Activated T-cell treated with anti-CD3 and anti-CD28 coated beads for 24 hours (primary cell): ENCODE data around the gene PJVK.
"Not testable (repeated sequence)": the region's sequence is repeated elsewhere in the genome, so short reads cannot be mapped to it uniquely, and the experiment has no call there.

ENCODE experiments used
- DNase-seq: peaks from one replicate; pipeline ENCODE4 v3.0.0-alpha.2; 2020; ENCODE audit warnings: low read depth

The PJVK gene, protein sequence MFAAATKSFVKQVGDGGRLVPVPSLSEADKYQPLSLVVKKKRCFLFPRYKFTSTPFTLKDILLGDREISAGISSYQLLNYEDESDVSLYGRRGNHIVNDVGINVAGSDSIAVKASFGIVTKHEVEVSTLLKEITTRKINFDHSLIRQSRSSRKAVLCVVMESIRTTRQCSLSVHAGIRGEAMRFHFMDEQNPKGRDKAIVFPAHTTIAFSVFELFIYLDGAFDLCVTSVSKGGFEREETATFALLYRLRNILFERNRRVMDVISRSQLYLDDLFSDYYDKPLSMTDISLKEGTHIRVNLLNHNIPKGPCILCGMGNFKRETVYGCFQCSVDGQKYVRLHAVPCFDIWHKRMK

DNA sequence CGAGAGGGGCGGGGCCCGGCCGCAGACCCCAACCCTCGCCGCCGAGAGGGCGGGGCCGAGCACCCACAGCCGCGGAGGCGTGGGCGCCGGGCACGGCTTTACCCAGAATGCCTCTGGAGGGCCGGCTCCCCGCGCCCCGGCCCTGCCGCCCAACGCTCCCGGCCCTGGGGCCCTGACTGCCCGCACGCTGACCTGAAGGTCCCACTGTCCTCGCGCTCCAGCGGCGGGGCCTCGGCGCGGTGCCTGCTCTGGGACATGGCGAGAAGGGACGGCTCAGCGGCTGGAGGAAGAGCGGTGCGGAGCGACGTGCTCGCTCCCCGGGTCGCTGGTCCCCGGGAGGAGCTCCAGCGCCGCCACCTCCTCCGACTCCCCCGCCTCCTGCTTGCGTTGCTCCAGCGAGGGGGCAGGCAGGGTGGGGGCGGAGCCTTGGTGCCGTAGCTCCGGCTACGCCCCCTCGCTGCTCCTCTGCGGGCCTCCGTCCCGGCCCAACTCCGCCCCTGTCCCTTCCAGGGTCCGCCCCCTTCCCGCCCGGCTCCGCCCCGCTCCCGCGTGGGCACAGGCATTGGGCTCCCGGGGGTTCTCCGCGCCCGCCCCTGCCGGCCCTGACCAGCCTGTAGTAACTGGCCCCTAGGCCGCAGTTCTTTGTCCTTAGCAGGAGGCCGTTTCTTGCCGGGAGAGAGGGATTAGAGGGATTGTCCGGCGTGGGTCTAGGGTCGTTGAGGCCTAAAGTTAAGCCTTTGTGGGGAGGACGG lies at the start of gene PJVK, which contains the start of gene PRKRA:
PJVK (plus strand) TSS at position 605 of the 752 bp plus-strand sequence. CDS start 2,032 bp downstream, outside the sequence.
PRKRA (minus strand) TSS at position 402 of the 752 bp plus-strand sequence; CDS start at position 257, 145 bp downstream.
- DNase-seq: peak; percentile 94

DNA sequence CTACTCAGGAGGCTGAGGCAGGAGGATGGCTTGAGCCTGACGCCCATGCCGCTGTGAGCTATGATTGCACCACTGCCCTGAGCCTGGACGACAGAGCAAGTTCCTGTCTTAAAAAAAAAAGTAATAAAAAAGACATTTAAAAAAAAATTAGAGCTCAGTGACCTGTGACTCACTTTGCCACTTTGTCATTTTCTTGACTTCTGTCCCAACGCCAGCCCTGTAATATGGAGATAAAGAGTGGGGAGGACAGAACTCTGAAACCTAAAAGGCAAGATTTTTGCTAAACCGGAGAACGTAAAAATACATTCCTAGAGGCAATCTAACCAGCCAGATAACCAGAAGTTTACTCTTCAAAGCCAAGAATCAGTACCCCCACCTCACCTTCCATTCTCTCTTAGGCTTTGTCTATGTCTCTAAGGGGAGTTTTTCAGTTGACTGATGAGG lies 49.2 kb upstream of the PJVK start:
- no peak for DNase-seq

DNA sequence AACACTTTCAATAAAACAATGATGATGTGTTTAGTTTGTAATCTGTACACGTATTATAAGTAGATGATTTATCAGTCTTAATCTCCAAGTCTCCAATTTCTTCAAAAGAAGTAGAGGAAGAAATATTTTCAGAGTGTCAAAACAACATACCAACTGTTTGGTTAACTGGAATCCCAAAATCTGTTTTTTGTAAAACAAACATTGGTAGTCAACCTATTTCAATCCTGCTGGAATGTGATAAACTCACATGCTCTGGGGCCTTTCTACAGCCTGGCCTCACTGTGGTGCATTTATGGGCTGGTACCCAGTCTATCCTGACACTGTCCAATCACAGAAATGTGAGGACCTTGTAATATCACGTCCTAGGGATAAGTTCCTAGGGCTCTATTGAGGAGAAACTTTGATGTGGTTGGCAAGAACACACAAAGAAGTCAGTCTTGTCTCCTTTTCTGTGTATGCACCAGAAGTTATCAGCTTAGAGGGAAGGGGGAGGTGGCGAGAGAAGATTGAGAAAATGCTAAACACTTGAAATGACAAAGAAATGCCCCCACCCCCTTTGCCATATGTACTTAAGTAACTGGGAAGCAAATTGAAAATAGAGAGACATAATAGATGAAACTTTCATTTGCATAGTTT lies 47.4 kb upstream of the PJVK start:
- DNase-seq: no peak

DNA sequence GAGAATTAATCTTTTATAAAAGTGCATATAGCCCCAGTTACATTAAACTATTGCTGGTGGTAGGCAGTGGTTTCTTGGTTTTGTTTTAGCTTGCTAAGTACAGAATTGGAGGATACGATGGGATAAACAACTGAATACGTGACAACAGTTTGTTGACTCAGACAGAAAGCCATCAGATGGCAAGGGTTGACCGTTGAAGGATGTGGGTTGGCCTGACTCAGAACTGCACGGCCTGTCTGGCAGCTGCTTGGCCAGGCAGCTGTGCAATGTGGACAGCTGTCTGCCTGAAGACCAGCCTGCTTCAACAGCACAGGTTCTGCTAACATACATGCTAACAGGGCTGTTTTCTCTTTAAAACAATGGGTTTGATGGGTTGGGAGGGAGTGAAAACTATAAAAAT lies 46.8 kb upstream of the PJVK start:
- no peak for DNase-seq

DNA sequence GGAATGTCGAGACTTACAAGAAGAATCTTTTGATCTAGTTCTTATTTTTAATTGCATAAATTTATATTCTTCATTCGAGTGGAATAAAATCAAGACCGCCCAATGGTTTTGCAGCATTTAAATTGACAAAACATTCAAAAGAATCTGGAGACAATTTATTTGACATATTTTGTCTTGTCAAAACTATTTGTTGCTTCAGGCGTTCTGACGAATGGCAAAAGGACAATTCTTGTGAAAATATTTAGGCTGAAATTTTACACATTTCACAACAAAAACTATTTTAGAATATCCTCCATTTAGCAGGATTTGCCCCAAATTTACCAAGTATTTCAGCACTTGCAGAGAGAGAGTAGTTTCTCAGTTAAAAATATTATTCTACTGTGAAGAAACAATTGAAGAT lies 41.9 kb upstream of the PJVK start:
- DNase-seq: no peak

DNA sequence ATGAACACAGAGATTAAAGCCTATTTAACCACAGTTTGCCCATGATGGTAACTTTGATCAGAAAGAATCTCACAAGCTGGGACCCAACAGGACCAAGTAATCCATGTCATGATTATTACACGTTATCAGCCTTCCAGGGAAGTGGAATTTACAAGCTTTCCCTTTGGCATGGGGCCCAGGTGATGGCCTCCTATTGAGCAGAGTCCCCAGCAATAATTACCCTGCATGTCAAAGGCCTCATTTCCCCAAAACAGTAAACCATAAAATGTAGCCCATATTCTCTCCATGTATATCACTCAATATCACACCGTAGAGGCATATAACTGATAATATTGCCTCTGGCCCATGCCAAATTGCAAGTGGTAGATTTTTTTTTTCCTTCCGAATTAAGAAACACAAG lies 39.1 kb upstream of the PJVK start:
- no peak for DNase-seq

DNA sequence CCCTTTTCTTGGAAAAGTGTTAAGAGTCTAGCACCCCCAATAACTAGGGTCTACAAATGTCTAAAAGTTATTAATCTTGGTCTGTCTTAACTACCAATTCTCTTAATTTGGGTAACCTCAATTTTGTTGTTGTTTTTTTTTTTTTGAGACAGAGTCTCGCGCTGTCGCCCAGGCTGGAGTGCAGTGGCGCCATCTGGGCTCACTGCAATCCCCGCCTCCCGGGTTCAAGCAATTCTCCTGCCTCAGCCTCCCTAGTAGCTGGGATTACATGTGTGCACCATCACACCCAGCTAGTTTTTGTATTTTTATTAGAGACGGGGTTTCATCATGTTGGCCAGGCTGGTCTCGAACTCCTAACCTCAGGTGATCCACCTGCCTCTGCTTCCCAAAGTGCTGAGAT lies 38.7 kb upstream of the PJVK start:
- not testable (repeated sequence) for DNase-seq

DNA sequence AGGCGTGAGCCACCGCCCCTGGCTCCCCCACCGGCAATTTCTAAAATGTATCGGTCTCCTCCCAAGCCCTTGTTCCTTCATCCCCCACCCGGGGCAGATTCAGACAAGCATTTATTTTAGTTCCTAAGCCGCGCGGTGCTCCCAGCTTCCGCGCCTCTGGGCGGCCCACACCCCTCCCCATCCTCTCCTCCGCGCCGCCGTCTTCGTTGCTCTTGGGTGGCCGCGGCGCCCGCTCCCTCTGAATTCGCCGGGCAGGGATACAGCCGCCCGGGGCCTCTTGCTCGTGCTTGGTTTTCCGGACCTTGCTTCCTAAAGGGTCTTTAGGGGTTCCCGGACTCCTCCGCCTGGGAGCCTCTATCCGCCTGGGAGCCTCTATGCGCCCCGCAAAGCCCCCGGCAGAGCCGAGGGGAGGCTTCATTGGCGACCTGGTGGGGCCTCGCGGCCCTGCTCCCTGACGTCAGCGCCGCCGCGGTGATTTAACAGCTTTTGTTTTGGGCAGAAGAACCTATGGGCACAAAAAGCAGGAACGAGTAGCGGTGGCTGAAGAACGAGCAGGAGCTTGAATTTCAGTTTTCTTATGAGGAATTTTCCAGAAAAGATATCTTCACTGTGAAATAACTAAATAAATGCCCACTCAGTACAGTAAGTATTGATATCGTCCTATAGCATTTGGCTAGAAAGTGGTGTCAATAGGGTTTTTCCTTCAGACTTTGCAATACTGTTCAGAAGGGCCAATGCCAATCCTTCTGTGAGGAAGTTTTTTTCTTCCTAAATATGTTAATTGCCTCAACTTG lies 37.5 kb upstream of the PJVK start:
- DNase-seq: peak; percentile 72

DNA sequence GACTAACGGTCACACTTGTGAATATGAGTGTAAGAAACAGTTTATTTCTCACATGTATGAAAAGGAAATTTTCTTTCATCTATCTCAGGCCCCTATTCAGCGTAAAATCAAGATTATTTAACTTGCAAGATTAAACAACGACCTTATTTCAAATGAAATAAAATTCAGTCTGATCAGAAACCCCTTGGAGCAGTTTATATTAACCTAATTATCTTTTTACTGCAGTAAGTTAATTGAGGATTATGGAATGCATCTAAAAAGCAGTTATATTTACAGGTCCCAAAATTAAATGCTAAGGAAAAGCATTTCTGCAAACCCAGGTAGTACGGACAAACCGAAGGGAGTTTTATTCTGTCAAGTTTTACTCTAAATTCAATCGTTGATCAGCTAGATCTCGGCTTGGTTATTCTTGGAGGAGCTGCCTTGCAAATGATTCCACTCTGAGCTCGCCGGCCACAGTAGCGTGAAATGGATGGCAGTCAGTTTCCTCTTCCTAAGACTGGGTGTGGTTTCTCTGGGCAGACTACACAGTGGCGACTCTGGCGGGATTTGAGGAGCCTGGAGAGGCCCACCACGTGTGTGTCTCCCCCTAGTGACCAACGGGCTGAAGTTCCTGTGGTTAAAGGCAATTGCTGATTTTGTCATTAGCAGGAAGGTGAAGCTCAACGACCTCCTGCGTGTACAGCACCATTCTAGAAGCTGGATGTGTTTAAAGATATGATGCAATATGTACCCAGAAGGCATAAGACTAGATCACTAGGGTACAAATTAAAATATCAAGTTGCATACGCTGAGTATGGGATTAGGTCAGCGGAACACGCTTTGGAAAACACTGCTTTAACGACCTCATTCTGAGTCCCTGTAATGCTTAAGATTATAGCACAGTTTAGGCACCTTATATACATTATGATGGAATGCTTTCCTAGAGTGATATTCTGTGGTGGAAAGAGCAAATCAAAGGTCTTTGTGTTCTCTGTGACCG lies 36.6 kb upstream of the PJVK start:
- DNase-seq: peak; percentile 71

DNA sequence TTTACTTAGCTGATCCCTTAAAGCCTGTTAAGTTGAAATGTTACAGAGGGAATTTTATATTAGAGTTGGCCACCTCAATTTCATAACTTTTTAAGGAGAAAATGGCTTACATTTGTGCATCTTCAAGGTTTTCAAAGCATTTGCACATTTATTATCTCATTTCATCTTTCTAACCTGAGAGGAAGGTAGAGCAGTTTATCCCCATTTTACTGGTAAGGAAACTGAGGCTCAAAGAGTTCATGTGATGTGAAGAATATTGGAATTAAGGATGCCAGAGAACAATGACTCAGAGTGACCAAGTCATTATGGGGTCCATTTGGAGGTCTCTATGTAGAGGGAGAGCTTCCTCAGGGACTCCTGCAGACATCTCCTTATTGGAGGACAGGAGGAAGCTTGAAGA lies 35.2 kb upstream of the PJVK start:
- DNase-seq: no peak

DNA sequence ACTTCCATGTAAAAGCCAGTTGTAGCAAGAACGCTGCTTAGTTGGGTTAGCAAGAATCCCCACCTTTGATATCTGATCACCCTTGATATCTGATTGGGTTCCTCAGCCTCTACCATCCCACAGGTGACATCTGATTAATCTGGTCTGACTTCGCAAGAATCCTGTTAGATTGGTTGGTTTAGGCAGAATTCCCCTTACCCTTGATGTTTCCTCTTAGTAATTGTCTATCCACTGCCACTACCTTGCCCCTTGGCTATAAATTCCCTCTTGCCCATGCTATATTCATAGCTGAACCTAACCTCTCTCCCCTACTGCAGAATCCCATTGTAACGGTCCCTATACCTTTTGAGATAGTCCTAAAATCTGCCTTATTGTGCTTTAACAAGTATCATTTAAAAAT lies 33.3 kb upstream of the PJVK start:
- DNase-seq: no peak

DNA sequence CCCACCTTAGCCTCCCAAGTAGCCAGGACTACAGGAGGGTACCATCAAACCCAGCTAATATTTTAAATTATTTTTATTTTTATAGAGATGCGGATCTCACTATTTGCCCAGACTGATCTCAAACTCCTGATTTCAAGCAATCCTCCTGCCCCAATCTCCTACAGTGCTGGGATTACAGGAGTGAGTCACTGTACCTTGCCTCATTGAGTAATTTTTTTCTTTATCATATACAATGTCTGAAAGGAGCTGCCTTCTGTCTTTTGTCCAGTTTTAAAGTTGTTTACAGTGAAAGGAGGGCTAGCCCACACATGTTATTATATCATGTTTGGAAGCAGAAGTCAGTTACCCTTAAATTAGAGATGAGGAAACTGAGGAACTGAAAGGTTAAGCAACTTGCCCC lies 32.8 kb upstream of the PJVK start:
- DNase-seq: no peak

DNA sequence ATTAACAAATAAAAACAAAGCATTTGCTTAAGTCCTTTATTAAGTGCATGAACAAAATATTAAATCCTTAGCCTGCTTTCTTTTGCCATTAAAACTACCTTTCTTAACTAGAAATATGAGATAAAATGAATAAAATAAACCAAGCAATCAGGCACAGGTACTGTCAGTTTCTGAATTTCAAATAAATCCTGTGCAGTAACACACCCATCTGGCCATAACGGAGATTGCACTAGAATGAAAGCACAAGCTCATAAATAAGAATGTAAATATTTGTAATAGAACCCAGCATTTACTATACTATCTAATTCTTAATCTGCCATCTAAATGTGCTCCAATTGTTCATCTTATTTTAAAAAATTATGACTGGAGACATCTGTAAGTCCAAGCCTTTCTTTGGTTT lies 32.1 kb upstream of the PJVK start:
- no peak for DNase-seq

DNA sequence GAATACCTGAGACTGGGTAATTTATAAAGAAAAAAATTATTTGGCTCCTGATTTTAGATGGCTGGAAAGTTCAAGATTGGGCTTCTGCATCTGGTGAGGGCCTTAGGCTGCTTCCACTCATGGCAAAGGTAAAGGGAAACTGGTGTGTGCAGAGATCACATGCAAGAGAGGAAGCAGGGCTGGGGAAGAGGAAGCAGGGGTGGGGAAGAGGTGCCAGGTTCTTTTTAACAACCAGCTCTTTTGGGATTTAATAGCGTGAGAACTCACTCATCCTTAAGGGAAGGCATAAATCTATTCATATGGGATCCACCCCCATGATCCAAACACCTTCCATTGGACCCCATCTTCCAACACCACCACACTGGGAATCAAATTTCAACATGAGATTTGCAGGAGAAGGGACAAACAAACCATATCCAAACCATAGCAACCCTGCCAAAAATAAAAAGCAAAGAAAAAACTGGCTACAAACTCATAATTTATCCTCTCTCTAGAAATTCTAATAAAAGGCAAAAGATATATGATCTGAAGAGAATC lies 30.6 kb upstream of the PJVK start:
- no peak for DNase-seq

DNA sequence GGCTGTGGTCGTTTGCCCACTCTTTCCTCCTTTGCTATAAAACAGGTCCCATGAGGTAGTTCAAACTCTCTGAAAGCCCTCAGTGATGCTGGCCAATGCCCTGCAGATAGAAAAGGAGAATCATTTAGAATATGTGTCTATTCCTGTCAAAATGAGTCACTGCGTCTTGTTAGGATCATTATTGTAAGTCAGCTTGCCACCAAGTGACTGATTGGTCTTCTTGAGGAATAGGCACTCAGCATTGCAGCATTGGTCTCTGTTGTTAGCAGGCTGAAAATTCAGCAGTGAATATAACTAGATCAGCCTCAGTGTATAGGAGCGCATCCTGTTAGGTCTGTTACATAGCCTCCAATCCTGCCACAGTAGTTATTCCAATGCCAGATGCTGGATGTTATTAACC lies 29.1 kb upstream of the PJVK start:
- DNase-seq: no peak

DNA sequence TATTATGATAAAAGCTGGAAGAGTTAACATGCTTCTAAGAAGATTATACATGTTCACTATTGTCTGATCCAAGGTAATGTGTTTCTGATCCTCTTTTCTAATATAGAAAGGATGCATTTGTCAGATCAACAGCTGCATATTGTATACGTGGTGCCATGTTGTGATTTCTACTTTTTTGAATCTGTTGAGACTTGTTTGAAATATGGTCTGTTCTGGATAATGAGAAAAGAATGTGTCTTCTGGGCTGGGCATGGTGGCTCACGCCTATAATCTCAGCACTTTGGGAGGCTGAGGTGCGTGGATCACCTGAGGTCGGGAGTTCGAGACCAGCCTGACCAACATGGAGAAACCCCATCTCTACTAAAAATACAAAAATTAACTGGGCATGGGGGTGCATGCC lies 27.4 kb upstream of the PJVK start:
- DNase-seq: not testable (repeated sequence)

DNA sequence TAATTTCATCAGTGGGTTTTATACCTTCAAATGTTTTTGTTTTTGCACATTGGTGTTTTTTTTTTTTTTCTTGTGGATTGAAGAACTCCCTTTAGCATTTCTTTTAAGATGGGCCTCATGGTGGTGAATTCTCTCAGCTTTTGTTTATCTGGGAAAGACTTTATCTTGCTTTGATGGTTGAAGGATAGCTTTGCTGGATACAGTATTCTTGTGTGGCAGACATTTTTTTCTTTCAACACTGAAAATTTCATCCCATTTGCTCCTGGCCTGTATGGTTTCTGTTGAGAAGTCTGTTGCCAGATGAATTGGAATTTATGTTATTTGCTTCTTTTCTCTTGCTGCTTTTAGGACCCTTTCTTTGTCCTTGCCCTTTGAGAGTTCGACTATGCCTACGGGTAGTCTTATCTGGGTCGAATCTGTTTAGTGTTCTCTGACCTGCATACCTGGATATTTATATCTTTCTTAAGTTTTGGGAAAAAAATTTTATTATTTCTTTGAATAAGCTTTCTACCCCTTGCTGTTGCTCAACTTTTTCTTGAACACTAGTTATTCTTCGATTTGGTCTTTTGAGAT lies 25.8 kb upstream of the PJVK start:
- DNase-seq: no peak

DNA sequence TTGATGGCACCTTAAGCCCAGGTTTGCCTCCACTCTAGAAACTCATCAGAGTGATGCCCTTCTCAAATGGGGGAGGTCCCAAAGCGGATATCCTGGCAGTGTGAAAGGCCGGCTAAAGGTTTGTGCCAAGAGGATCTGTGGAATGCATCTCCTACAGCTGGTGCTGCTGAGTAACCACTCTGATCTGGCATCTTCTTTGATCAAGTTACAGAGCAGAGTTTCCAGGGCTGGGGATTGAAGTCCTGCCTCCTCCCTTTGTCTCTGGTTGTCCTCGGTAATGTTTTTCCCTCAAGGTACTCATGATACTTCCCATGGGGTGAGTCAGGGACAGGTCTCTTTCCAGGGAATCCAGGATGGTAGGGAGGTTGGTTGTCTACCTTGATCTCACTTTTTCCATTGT lies 24.8 kb upstream of the PJVK start:
- no peak for DNase-seq

DNA sequence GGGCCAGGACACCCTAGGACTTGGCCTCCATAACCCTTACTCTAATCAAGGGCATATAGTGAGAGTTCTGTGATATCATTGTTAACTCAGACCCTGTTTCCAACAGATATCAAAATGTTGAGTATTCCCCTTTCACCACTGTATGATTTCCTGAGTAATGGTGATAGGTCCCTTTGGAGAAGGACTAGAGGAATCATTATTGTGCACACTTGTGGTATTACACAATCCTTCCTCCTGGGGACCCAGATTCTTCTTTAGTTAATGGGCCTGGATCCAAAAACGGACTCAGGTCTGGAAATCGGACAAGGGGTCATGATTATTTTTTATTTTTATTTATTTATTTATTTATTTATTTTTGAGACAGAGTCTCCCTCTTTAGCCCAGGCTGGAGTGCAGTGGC lies 23.7 kb upstream of the PJVK start:
- no peak for DNase-seq

DNA sequence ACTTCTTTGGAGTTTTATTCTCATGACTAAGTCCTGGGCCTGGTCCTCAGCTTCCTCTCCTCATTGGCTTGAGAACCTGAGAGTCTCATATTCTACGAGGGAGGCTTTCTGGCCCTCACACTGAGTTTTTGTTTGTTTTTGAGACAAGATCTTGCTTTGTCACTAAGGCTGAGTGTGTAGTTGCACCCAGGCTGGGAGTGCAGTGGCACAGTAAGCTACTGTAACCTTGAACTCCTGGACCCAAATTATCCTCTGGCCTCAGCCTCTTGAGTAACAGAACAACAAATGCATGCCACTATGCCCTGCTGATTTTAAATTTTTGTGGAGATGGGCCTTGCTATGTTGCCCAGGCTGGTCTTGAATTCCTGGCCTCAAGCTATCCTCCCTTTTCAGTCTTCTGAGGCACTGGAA lies 22.8 kb upstream of the PJVK start:
- DNase-seq: no peak
